ENCODE measurements around the gene MPDU1. TPM values are rescaled to one million over a fixed set of nuclear protein-coding genes. Genes with fewer than 3 reads are reported as not detected.

Gene MPDU1
- polyA plus RNA-seq (57.8 to 71.5 TPM (median 63.0 TPM) in 3 replicates), polyA minus RNA-seq (56.7 to 87.7 TPM (median 77.3 TPM) in 3 replicates)
- polyA plus RNA-seq (2011; ENCODE audit: low read depth), result 4.6 TPM
- 34.9 and 50.7 TPM in 2 replicates for polyA plus RNA-seq (2011; cell fraction: cytosol; rRNA removed)
- polyA plus RNA-seq (2011; cell fraction: nucleus; rRNA removed), result 59.1 and 75.4 TPM in 2 replicates
- polyA plus RNA-seq (2012; ENCODE audit: low replicate concordance), result 32.9 and 34.3 TPM in 2 replicates
- 35.3 TPM for polyA minus RNA-seq (2011; cell fraction: cytosol; rRNA and poly(A)+ RNA removed)
- 21.5 and 22.4 TPM in 2 replicates for polyA minus RNA-seq (2011; cell fraction: nucleus; rRNA and poly(A)+ RNA removed)

GRCh38 chr17:7583253-7584109 is at the start of gene MPDU1:
Gene MPDU1 (plus strand): TSS chr17:7583852. CDS start chr17:7583863, 11 bp downstream.
- peaks cover 14 to 31% of the 10 kb centered on the region in 2 experiments for H3K36me3 ChIP-seq (ENCODE audit: control insufficient read depth in 2 of 2, extremely low read depth in 1 of 2, insufficient read depth in 2 of 2, low read length in 2 of 2)
- no peak for FAIRE-seq
- peak within 1 kb of the TSS; percentile 100 for H2AFZ ChIP-seq (ENCODE audit: control insufficient read depth, low read length)

DNA sequence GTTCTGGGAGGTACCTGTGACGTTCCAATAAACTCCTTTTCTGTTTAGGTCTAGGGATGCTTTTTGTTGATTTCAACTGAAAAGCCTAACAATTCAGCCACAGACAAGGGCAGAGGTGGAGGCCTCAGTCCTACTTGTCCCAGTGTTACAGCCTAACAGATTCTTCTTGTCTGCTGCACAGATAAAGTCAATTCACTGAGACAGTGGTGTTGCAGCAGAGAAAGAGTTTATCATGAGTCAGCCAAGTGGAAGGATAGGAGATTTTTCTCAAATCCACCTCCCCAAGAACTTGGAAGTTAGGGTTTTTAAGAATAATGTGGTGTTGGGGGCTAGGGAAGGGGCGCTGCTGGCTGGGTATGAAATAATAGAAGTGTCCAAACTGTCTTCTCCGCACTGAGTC is 45.6 kb upstream of the MPDU1 start:
- no peak for DNase-seq (ENCODE audit: low read depth, low spot score)
- Histone ChIP-seq H3K9me3 (ENCODE audit: control insufficient read depth, low read depth, low read length) (peaks cover 13% of the 10 kb centered on the region), H3K4me2 (ENCODE audit: control insufficient read depth, extremely low read depth, insufficient read depth, low read depth, low read length) (no peak overlapping the region), H4K20me1 (ENCODE audit: control insufficient read depth, extremely low read depth, insufficient read depth, low read length) (no peaks in the 10 kb centered on the region), H3K36me3 (ENCODE audit: control insufficient read depth in 2 of 2, extremely low read depth in 1 of 2, insufficient read depth in 2 of 2, low read length in 2 of 2) (no peaks in the 10 kb centered on the region), H3K4me1 (ENCODE audit: control insufficient read depth, extremely low read depth, insufficient read depth, low read length) (no peaks in the 10 kb centered on the region), H3K79me2 (ENCODE audit: control insufficient read depth, insufficient read depth, low read length) (no peaks in the 10 kb centered on the region), H3K27ac (ENCODE audit: control insufficient read depth, insufficient read depth, low read length) (no peak overlapping the region), H3K4me3 (ENCODE audit: control insufficient read depth in 2 of 3, extremely low read depth in 1 of 3, insufficient read depth in 2 of 3, low read depth in 1 of 3, low read length in 3 of 3) (no peak overlapping the region), H3K27me3 (ENCODE audit: control insufficient read depth, extremely low read depth, insufficient read depth, low read length) (no peaks in the 10 kb centered on the region), H2AFZ (ENCODE audit: control insufficient read depth, low read length) (no peak overlapping the region), H3K9ac (ENCODE audit: control insufficient read depth, extremely low read depth, insufficient read depth, low read length) (no peak overlapping the region), H3K9me1 (ENCODE audit: control insufficient read depth, extremely low read depth, insufficient read depth, low read length) (no peaks in the 10 kb centered on the region)
- no peak for TF ChIP-seq CTCF (optimal IDR thresholded peaks at IDR 0.05 in 1 of 3, IDR thresholded peaks at IDR 0.05 in 1 of 3, conservative IDR thresholded peaks at IDR 0.05 in 1 of 3; ENCODE audit: extremely low read depth in 1 of 3, insufficient read depth in 2 of 3, low read length in 3 of 3)
- no peak for TF ChIP-seq EZH2 (IDR thresholded peaks at IDR 0.05; ENCODE audit: low read length)
- dilution Hi-C loops (cut with MboI; ENCODE audit: extremely low pct_ligation_motif_present, low sequenced_read_pairs), result no loop called here
- no peak for FAIRE-seq

More at GRCh38 chr17:7583253-7584109, at the start of gene MPDU1:
- no peak for TF ChIP-seq CTCF (optimal IDR thresholded peaks at IDR 0.05 in 1 of 3, IDR thresholded peaks at IDR 0.05 in 1 of 3, conservative IDR thresholded peaks at IDR 0.05 in 1 of 3; ENCODE audit: extremely low read depth in 1 of 3, insufficient read depth in 2 of 3, low read length in 3 of 3)
- TF ChIP-seq EZH2 (IDR thresholded peaks at IDR 0.05; ENCODE audit: low read length), result no peak
- no peak for DNase-seq (ENCODE audit: low read depth, low spot score)
- Histone ChIP-seq H3K27me3 (ENCODE audit: control insufficient read depth, extremely low read depth, insufficient read depth, low read length) (no peaks in the 10 kb centered on the region), H3K9me1 (ENCODE audit: control insufficient read depth, extremely low read depth, insufficient read depth, low read length) (peaks cover 3% of the 10 kb centered on the region), H3K79me2 (ENCODE audit: control insufficient read depth, insufficient read depth, low read length) (peaks cover 42% of the 10 kb centered on the region), H3K9me3 (ENCODE audit: control insufficient read depth, low read depth, low read length) (no peaks in the 10 kb centered on the region), H4K20me1 (ENCODE audit: control insufficient read depth, extremely low read depth, insufficient read depth, low read length) (peaks cover 9% of the 10 kb centered on the region), H3K4me2 (ENCODE audit: control insufficient read depth, extremely low read depth, insufficient read depth, low read depth, low read length) (peak within 1 kb of the TSS; percentile 93), H3K9ac (ENCODE audit: control insufficient read depth, extremely low read depth, insufficient read depth, low read length) (peak within 1 kb of the TSS; percentile 99), H3K4me1 (ENCODE audit: control insufficient read depth, extremely low read depth, insufficient read depth, low read length) (peaks cover 50% of the 10 kb centered on the region), H3K27ac (ENCODE audit: control insufficient read depth, insufficient read depth, low read length) (peak within 1 kb of the TSS; percentile 99), H3K4me3 (ENCODE audit: control insufficient read depth in 2 of 3, extremely low read depth in 1 of 3, insufficient read depth in 2 of 3, low read depth in 1 of 3, low read length in 3 of 3) (peak within 1 kb of the TSS; percentile 47 to 94 (median 65))
- dilution Hi-C loops (cut with MboI; ENCODE audit: extremely low pct_ligation_motif_present, low sequenced_read_pairs), result no loop called here

All from keratinocyte (primary cell).